ENCODE measurements around the gene MMD.
"Not testable (repeated sequence)": the region's sequence is repeated elsewhere in the genome, so short reads cannot be mapped to it uniquely, and the experiment has no call there.

MMD gene

GRCh38 chr17:55442953-55443683, 21.5 kb upstream of the MMD start:
- DNase-seq, result no peak

- DNase-seq, result no peak
Measured at GRCh38 chr17:55442462-55442861, 20.8 kb upstream of the MMD start.

- DNase-seq, result no peak
Measured at GRCh38 chr17:55441544-55441943, 19.9 kb upstream of the MMD start.

GRCh38 chr17:55440391-55440790, 18.8 kb upstream of the MMD start:
- DNase-seq, result no peak

GRCh38 chr17:55437159-55437605, 15.5 kb upstream of the MMD start:
- no peak for DNase-seq

GRCh38 chr17:55436224-55437158, 14.9 kb upstream of the MMD start:
- DNase-seq, result no peak

GRCh38 chr17:55435408-55435807, 13.8 kb upstream of the MMD start:
- no peak for DNase-seq

- no peak for DNase-seq
Measured at GRCh38 chr17:55434721-55435120, 13.1 kb upstream of the MMD start.

- DNase-seq, result no peak
Measured at GRCh38 chr17:55433629-55434422, 12.2 kb upstream of the MMD start.

GRCh38 chr17:55433029-55433628, 11.5 kb upstream of the MMD start:
- no peak for DNase-seq

- DNase-seq, result no peak
Measured at GRCh38 chr17:55432358-55433028, 10.9 kb upstream of the MMD start.

GRCh38 chr17:55431914-55432313, 10.3 kb upstream of the MMD start:
- not testable (repeated sequence) for DNase-seq

GRCh38 chr17:55430541-55431288, 9.1 kb upstream of the MMD start:
- DNase-seq, result no peak

GRCh38 chr17:55427587-55427882, 5.9 kb upstream of the MMD start:
- no peak for DNase-seq

GRCh38 chr17:55426851-55427586, 5.4 kb upstream of the MMD start:
- no peak for DNase-seq

GRCh38 chr17:55424893-55425540, 3.4 kb upstream of the MMD start:
- no peak for DNase-seq

GRCh38 chr17:55423535-55423934, 1.9 kb upstream of the MMD start:
- no peak for DNase-seq

- not testable (repeated sequence) for DNase-seq
Measured at GRCh38 chr17:55422828-55423164, 1.2 kb upstream of the MMD start.

GRCh38 chr17:55420776-55421178, 858 bp downstream of the MMD start:
- no peak for DNase-seq

GRCh38 chr17:55420067-55420775, 1.4 kb downstream of the MMD start:
- DNase-seq, result no peak
